Endothelial cell of umbilical vein (primary cell): ENCODE results near the gene PROSER1. TPM values are rescaled to one million over a fixed set of nuclear protein-coding genes. Genes with fewer than 3 reads are reported as not detected.

ENCODE experiments used
- BruUV-seq: library from RNA; stranded (reverse); fragments of 400-500 nt; replicated peaks from 2 replicates; lab custom pipeline; 2021; lab: Mats Ljungman, UMichigan
- CTCF ChIA-PET: fragments of 300-600, 350-600 bp; sonication (Branson Sonifier 250); formaldehyde crosslinking; loops from one replicate; lab custom pipeline; 2021; ENCODE audit warnings: antibody characterized with exemption, inconsistent platforms; lab: Charles Lee
- POLR2A ChIA-PET: fragments of 300-600, 350-600 bp; sonication (Branson Sonifier 250); formaldehyde crosslinking; loops from one replicate; lab custom pipeline; 2021; ENCODE audit warnings: antibody characterized with exemption, inconsistent platforms; lab: Charles Lee
- DNase-seq: peaks from one replicate; pipeline ENCODE4 v3.0.0-alpha.2; 2011; ENCODE audit warnings: low read depth, low spot score
- FAIRE-seq: peaks from 2 replicates; lab custom pipeline; 2011; peaks lifted over from hg19 to GRCh38; lab: Jason Lieb, UNC
- H2AFZ ChIP-seq: 2 replicates; pipeline ENCODE4 v1.6.0; 2012; ENCODE audit warnings: low read depth, low read length, control low read depth, inconsistent platforms
- H3K27ac ChIP-seq: 2 replicates; pipeline ENCODE4 v1.5.1; 2011; ENCODE audit warnings: low read depth, mild to moderate bottlenecking, control low read depth, low read length, moderate library complexity; ENCODE audit not compliant: insufficient read depth
- H3K27me3 ChIP-seq, 2 experiments: 2 replicates each; pipeline versions ENCODE4 v1.6.0 to v1.6.1; 2011; ENCODE audit warnings: low read length in 2 of 2, mixed read lengths in 1 of 2; ENCODE audit not compliant: control insufficient read depth in 2 of 2, insufficient read depth in 2 of 2
- H3K36me3 ChIP-seq, 2 experiments: 2 replicates in 1 of 2; 3 replicates in 1 of 2; pipeline ENCODE4 v1.5.1; 2011; ENCODE audit warnings: low read length in 2 of 2, mild to moderate bottlenecking in 1 of 2, moderate library complexity in 1 of 2; ENCODE audit not compliant: control insufficient read depth in 2 of 2, insufficient read depth in 2 of 2; ENCODE audit errors: extremely low read depth in 1 of 2
- H3K4me1 ChIP-seq: 3 replicates; pipeline ENCODE4 v1.5.1; 2011; ENCODE audit warnings: mild to moderate bottlenecking, low read length; ENCODE audit not compliant: control insufficient read depth, insufficient read depth; ENCODE audit errors: extremely low read depth
- H3K4me2 ChIP-seq: 2 replicates; pipeline ENCODE4 v1.6.1; 2011; ENCODE audit warnings: low read length, control low read depth, mixed read lengths; ENCODE audit not compliant: insufficient read depth
- H3K4me3 ChIP-seq, 3 experiments: fragments of 200-600 bp in 1 of 3; sonication (generic), shearing (Covaris generic) in 1 of 3; replicated peaks in 1 of 3; 2 replicates each; pipeline ENCODE4 v1.5.1; 2011 to 2016; ENCODE audit warnings: control low read depth in 3 of 3, low read length in 3 of 3, mild to moderate bottlenecking in 2 of 3, inconsistent platforms in 1 of 3, low read depth in 1 of 3, moderate library complexity in 1 of 3; ENCODE audit not compliant: insufficient read depth in 1 of 3
- H3K79me2 ChIP-seq: 2 replicates; pipeline ENCODE4 v1.6.0; 2012; ENCODE audit warnings: low read length, inconsistent platforms; ENCODE audit not compliant: control insufficient read depth, insufficient read depth
- H3K9ac ChIP-seq: replicated peaks from 2 replicates; pipeline ENCODE3; 2011; ENCODE audit warnings: low read length, control low read depth; ENCODE audit not compliant: insufficient read depth; ENCODE audit errors: extremely low read depth
- H3K9me1 ChIP-seq: replicated peaks from 3 replicates; pipeline ENCODE4 v1.6.0; 2011; ENCODE audit warnings: mild to moderate bottlenecking, low read length; ENCODE audit not compliant: control insufficient read depth, insufficient read depth; ENCODE audit errors: extremely low read depth
- H3K9me3 ChIP-seq: replicated peaks from 2 replicates; pipeline ENCODE4 v1.5.1; 2012; ENCODE audit warnings: low read length, inconsistent platforms; ENCODE audit not compliant: control insufficient read depth, insufficient read depth
- H4K20me1 ChIP-seq: replicated peaks from 2 replicates; pipeline ENCODE3; 2011; ENCODE audit warnings: mild to moderate bottlenecking, low read length; ENCODE audit not compliant: control insufficient read depth, insufficient read depth; ENCODE audit errors: extremely low read depth
- CTCF ChIP-seq, 2 donors: IDR thresholded peaks; 1 replicate in 1 of 2; 2 replicates in 1 of 2; pipeline ENCODE4 v1.5.1; 2011; ENCODE audit warnings: low read length in 2 of 2, mild to moderate bottlenecking in 2 of 2, moderate library complexity in 2 of 2, control low read depth in 1 of 2, inconsistent platforms in 1 of 2, low read depth in 1 of 2; ENCODE audit not compliant: insufficient read depth in 1 of 2; ENCODE audit errors: extremely low read depth in 1 of 2
- EZH2 ChIP-seq: IDR thresholded peaks from 2 replicates; pipeline ENCODE4 v1.6.1; 2012; ENCODE audit warnings: borderline replicate concordance, low read depth, mild to moderate bottlenecking, moderate library complexity, low read length, inconsistent platforms; ENCODE audit not compliant: severe bottlenecking
- FOS ChIP-seq: IDR thresholded peaks from 2 replicates; pipeline ENCODE4 v1.6.1; 2011; ENCODE audit warnings: mild to moderate bottlenecking, low read length, moderate library complexity, borderline replicate concordance; ENCODE audit not compliant: insufficient read depth
- GATA2 ChIP-seq: IDR thresholded peaks from 2 replicates; pipeline ENCODE4 v1.7.0; 2011; ENCODE audit warnings: low read depth, mild to moderate bottlenecking, moderate library complexity, mixed read lengths, low read length; ENCODE audit not compliant: insufficient read length, insufficient read depth
- JUN ChIP-seq: IDR thresholded peaks from 2 replicates; pipeline ENCODE4 v1.6.1; 2011; ENCODE audit warnings: borderline replicate concordance, low read depth; ENCODE audit not compliant: insufficient read length, insufficient read depth
- MYC ChIP-seq: IDR thresholded peaks from one replicate; pipeline ENCODE4 v1.6.1; 2011; ENCODE audit warnings: mild to moderate bottlenecking, low read depth, low read length
- POLR2A ChIP-seq: IDR thresholded peaks from 2 replicates; pipeline ENCODE4 v1.6.1; 2012; ENCODE audit warnings: low read depth, mild to moderate bottlenecking, control low read depth, low read length
- POLR2AphosphoS5 ChIP-seq: IDR thresholded peaks from 2 replicates; pipeline ENCODE4 v1.6.1; 2012; ENCODE audit warnings: low read depth, mild to moderate bottlenecking, control low read depth, low read length, moderate library complexity; ENCODE audit not compliant: insufficient read depth
- dilution Hi-C: fragments of 300-500 bp; cut with MboI; formaldehyde crosslinking; loops from one replicate; pipeline ENCODE4 v1.15.0; 2019; ENCODE audit warnings: low sequenced_read_pairs; ENCODE audit not compliant: extremely low pct_ligation_motif_present
- intact Hi-C: fragments of 100-400 bp; cut with micrococcal nuclease; formaldehyde crosslinking; loops from one replicate; pipeline ENCODE4 v1.10.0; 2022
- polyA plus RNA-seq, 4 experiments: library from polyadenylated mRNA; depleted of rRNA in 3 of 4; stranded (reverse) in 3 of 4; unstranded in 1 of 4; fragments of >200 nt; gene quantifications; 2 replicates each; pipeline versions ENCODE4 v1.2.1 to v1.2.3, GENCODE V29; 2011 to 2012; ENCODE audit warnings: missing spikeins in 1 of 4
- total RNA-seq: library from RNA; stranded (reverse); gene quantifications from 2 replicates; pipeline ENCODE4 v1.2.3, GENCODE V29; 2021
- TF ChIP-seq, protein P1 (sequence below): IDR thresholded peaks from 2 replicates; pipeline ENCODE4 v1.6.1; 2011; ENCODE audit not compliant: insufficient read depth, insufficient read length

PROSER1 gene
- total and polyA plus RNA-seq, 2 donors (not counting 3 experiments of a cell fraction or from before 2014, with no cell fraction given), result 38.3 to 40.4 TPM

DNA sequence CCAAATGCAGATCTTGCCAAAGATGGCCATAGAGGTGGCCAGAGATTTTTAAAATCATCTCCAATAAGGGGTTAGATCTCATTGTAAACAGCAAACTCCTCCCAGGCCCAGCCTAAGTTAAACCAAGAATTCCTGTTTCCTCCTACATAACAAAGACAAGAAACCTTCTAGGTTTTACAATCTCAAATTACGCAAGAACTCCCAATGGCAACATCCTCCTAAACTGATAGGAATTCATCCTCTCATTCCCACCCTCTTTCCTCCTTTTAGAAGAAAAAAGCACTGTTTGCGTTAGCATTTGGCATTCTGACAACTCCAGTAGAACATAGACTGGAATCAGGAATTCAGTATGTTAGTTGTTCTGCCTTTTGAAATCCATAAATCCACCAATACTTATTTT is 14.6 kb downstream of the PROSER1 start:
- no peaks in the 10 kb centered on the region for H3K9me3 ChIP-seq
- H3K4me3 ChIP-seq, result no peak overlapping the region
- H2AFZ ChIP-seq, result no peak overlapping the region
- CTCF ChIA-PET, result no interaction called here
- dilution Hi-C loops (no loop called here), intact Hi-C loops (no loop called here)
- no peak overlapping the region for H3K27ac ChIP-seq
- no TSS peak for BruUV-seq
- FAIRE-seq (no peak), DNase-seq (no peak)
- POLR2A ChIA-PET, result no interaction called here
- H3K4me2 ChIP-seq, result no peak overlapping the region
- H3K36me3 ChIP-seq, result peaks cover 16 to 41% of the 10 kb centered on the region in 2 experiments
- no peaks in the 10 kb centered on the region for H3K4me1 ChIP-seq
- no peaks in the 10 kb centered on the region for H3K27me3 ChIP-seq
- H3K9ac ChIP-seq, result no peak overlapping the region
- H3K9me1 ChIP-seq, result no peaks in the 10 kb centered on the region
- no peaks in the 10 kb centered on the region for H4K20me1 ChIP-seq
- TF ChIP-seq EZH2, result no peak
- TF ChIP-seq MYC, result no peak
- peaks cover 2% of the 10 kb centered on the region for H3K79me2 ChIP-seq

DNA sequence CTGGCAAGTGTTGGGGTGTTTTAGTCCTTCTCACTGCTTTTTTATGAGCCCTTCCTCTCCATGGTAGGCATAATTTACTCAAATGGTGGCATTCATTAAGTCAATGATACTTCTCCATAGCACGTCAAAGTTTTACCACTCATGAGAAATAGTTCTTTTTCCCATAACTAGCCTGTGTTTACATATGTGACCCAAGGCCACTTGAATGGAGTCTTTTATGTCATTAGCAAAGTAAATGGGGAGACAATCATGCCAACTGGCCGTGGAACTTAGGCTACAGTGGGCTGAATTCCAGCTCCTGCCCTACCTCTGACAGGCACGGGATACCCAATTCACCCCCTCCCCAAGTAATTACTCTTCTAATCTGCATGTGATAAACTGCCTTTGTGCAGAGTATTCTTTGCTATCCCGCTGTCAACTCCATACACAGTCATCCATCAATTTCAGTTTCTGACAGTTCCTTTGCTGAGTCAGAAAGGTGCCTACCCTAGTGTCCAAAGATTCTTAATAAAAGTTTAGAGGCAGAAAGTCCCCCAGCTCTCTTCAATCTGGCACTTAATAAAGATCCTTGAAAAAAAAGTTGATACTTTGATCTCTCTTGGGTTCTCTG is 16.9 kb downstream of the PROSER1 start:
- no peak overlapping the region for H2AFZ ChIP-seq
- H3K4me1 ChIP-seq, result no peaks in the 10 kb centered on the region
- no peak overlapping the region for H3K4me2 ChIP-seq
- H3K9me1 ChIP-seq, result no peaks in the 10 kb centered on the region
- dilution Hi-C loops, result no loop called here
- FAIRE-seq (no peak), DNase-seq (no peak)
- H3K9me3 ChIP-seq, result no peaks in the 10 kb centered on the region
- H3K79me2 ChIP-seq, result no peaks in the 10 kb centered on the region
- ChIA-PET POLR2A (no interaction called here), CTCF (interaction anchor here (1.5 kb wide), 1 partner anchor 595 kb away, joined by 3 read pairs; no protein-coding TSS in a partner anchor)
- intact Hi-C loops, result no loop called here
- BruUV-seq, result no TSS peak
- no peaks in the 10 kb centered on the region for H3K27me3 ChIP-seq
- H3K27ac ChIP-seq, result no peak overlapping the region
- H3K9ac ChIP-seq, result no peak overlapping the region
- no peaks in the 10 kb centered on the region for H4K20me1 ChIP-seq
- peaks cover 12 to 40% of the 10 kb centered on the region in 2 experiments for H3K36me3 ChIP-seq
- H3K4me3 ChIP-seq, result no peak overlapping the region
- TF ChIP-seq GATA2, result no peak
- no peak for TF ChIP-seq POLR2AphosphoS5
- TF ChIP-seq JUN, result no peak
- no peak for TF ChIP-seq EZH2
- no peak for TF ChIP-seq FOS
- TF ChIP-seq, protein P1, sequence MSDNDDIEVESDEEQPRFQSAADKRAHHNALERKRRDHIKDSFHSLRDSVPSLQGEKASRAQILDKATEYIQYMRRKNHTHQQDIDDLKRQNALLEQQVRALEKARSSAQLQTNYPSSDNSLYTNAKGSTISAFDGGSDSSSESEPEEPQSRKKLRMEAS, result no peak
- TF ChIP-seq MYC, result no peak
- TF ChIP-seq CTCF (IDR thresholded peaks at IDR 0.05; ENCODE audit: extremely low read depth in 1 of 2, insufficient read depth in 1 of 2, low read depth in 1 of 2, low read length in 2 of 2), result no peak
- no peak for TF ChIP-seq POLR2A
